Measurements from ENCODE around the gene SELPLG. TPM values are rescaled to one million over a fixed set of nuclear protein-coding genes. Genes with fewer than 3 reads are reported as not detected.

SELPLG gene
- total RNA-seq, 1 donor from 2014 or later = 2.4 TPM

DNA sequence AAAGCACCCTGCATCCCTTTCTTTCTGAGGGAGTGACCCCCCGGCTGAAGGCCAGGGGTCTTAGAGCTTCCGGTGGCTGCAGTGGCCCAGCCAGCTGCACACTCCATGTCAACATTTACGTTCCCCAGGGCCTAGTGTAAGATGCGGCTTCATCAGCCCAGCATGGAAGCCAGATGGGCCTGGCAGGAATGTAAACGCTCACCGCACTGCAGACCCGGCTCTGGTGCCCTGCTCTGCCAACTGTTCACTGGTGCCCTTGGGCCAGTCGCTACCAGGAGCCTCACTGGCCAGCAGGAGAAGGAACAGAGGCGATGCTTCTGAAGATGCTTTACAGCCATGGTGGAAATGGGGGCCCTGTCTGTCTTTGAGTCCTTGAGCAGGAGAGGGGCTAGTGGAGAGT, 27.2 kb downstream of the SELPLG start:
- ATAC-seq (no peak), DNase-seq (ENCODE audit: low spot score) (no peak)

DNA sequence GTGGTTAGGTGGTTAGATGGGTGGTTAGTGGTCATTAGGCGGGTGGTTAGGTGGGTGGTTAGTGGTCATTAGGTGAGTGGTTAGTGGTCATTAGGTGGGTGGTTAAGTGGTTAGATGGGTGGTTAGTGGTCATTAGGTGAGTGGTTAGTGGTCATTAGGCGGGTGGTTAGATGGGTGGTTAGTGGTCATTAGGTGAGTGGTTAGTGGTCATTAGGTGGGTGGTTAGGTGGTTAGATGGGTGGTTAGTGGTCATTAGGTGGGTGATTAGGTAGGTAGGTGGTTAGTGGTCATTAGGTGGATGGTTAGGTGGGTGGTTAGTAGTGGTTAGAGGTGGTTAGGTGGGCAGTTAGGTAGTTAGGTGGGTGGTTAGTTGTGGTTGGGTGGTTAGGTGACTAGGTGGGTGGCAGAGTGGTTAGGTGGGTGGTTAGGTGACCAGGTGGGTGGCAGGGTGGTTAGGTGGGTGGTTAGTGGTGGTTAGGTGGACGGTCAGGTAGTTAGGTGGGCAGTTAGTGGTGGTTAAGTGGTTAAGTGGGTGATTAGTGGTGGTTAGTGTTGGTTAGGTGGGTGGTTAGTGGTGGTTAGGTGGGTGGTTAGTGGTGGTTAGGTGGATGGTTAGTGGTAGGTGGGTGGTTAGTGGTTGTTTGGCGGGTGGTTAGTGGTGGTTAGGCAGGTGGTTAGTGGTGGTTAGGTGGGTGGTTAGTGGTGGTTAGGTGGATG, 27.8 kb downstream of the SELPLG start:
- DNase-seq (ENCODE audit: low spot score) (no peak), ATAC-seq (no peak)

DNA sequence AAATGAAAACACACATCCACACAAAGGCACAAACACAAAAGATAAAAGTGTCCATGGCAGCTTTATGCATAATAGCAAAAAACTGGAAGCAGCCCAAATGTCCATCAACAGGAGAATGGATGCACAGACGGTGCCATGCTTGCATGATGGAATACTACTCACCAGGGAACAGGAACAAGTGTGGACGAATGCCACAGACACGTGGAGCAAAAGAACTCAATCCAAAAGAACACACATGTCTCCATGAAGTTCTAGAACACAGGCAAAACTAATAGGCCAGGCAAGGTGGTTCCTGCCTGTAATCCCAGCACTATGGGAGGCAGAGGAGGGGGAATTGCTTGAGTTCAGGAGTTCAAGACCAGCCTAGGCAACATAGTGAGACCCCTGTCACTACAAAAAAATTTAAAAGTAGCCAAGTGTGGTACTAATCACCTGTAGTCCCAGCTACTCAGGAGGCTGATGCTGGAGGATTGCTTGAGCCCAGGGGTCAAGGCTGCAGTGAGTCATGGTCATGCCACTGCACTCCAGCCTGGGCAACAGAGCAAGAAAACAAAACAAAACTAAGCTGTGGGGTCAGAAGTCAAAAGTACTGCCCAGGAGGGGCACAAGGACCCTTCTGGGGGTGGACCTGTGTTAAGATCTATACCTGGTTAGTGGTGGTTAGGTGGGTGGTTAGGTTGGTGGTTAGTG, 28.5 kb downstream of the SELPLG start:
- ATAC-seq (no peak), DNase-seq (ENCODE audit: low spot score) (no peak)

DNA sequence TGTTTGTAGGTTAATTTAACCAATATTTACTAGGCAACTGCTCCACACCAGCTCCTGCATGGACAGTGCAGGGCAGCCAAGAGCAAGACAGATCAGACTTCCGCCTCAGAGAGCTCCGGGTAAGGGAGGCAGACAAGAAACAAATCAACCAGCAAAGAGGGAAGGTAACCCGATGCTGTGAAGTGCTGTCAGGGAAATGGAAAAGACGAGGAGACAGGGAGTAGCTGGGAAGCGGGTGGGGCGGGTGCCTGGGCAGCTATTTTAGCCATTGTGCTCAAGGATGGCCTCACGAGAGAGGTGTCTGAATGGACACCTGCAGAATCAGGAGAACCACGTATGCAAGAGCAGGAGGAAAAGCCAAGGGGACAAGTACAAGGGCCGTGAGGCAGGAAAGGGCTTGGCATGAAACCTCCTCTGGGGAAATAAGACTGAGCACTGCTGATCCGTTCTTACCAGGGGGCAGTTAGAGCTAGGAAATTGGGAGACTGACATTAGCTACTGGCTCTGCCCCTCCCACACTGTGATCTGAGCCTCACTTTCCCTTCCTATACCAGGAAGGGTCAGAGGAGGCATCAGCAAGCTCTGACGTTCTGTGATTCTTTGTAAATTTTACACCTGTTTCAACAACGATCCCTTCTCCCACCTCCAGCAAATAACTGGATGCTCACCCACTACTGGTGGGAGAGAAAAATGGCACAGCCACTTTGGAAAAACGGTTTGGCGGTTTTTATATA, 29.3 kb downstream of the SELPLG start:
- DNase-seq (ENCODE audit: low spot score) = no peak
- no peak for ATAC-seq

DNA sequence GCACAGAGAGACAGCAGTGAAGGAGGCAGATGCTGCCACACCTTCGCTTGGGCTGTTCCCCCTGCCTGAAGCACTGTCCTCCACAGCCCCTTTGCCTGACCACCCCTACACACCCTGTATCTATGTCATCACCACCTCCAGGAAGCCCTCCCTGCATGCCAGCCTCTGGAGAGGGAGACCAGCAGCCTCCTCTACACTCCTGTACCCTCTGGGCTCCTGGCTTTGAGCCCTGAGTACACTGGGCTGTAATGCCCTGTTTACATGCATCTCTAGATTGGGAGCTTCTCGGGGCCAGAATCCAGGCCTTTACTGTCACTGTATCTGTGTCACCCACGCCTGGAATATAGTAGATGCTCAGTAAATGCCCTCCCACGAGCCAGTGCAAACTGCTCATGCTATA, 30.0 kb downstream of the SELPLG start:
- ATAC-seq = no peak
- no peak for DNase-seq (ENCODE audit: low spot score)

DNA sequence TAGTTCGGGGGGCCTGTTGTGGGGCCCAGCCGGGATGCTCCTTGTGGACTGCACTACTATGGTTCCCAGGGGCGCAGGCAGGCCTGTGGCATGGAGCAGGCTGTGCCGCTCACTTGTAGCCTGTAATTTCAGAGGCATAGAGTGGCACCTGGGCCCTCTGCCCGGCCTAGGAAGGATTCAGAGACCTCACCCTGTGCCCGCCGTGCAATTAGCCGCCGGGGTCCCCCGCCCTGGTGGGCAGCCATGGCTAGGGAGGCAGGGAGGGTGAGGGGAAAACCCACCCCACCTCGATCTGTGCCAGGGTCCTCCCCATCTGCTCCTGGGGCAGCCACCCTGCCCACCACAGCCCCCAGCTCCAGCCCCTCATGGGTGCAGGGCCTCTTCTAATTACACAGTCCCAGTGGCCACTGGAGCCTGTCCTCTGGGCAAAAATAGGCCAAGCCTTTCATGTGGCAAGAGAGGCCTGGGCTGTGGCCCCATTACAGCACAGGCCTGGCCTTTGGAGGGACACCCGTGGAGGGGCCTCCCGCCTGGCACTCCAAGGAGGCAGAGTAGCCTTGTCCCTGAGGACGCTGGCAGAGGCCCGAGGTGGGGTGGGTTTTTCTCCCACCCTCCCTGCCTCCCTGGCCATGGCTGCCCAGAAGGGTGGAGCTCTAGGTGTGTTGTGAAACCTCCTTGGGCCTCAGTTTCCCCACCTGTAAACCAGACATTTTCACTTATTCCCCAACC, 30.6 kb downstream of the SELPLG start:
- ATAC-seq = no peak
- no peak for DNase-seq (ENCODE audit: low spot score)

DNA sequence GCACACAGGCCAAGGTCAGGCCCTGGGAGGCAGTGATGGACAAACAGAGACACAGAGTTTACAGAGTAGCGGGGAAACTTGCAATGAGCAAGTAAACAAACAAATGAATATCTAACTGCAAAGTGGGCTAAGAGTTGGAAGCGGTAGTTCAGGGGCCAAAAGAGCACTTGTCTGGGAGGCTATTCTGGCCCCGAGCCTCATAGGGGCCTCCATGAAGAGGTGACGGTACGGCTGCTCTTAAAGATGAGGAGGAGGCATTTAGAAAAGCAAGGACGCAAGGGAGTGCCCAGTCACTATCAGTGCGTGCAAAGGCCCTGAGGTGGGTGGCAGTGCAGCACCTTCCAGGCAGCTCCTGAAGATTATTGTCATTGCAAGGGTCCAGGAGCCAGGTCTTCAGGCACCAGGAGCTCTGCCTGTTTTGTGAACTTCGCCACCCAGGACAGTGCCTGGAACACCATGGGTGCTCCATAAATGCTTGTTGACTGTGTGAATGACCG, 31.4 kb downstream of the SELPLG start:
- ATAC-seq (no peak), DNase-seq (ENCODE audit: low spot score) (no peak)

DNA sequence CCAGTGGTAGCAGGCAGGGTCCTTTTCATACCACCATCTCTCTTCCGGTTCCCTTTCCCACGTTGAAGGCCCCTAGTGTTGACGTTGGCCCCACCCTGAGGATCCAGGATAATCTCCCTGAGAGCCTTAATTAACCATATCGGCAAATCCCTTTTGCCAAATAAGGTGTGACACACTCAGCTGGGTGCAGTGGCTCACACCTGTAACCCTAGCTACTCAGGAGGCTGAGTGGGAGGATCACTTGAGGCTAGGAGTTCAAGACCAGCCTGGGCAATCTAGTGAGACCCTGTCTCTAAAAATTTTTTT, 33.0 kb downstream of the SELPLG start:
- DNase-seq (ENCODE audit: low spot score) (no peak), ATAC-seq (no peak)

DNA sequence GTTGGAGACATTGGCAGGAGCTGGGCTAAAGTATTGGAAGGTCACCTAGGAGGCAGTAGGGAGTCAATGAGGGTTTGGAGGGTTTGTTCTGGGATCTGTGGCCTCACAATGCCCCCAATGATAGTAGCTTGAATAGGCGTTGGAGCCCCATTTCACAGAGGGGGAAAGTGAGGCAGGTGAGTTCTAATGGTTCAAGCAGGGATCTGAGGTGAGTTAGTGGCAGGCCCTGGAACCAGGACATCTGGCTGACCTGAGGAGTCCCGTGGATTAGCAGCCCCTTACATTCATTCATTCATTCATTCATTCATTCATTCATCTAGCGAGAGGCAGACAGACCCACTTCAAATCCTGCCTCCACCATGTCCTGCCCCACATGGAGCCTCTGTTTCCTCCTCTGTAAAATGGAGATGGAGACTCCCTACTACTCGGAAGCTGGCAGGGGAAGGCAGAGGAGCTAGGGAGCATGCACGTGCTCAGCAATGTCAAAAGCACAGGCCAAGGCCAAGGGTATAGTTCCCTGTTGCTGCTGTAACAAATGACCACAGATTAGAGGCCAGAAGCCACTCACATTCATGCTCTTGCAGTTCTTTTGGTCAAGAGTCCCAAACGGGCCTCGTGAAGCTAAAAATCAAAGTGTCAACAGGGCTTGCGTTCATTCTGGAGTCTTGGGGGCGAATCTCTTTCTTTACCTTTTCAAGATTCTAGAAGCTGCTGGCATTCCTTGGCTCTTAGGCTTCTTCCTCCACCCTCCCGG, 33.6 kb downstream of the SELPLG start:
- DNase-seq (ENCODE audit: low spot score) (no peak), ATAC-seq (no peak)

DNA sequence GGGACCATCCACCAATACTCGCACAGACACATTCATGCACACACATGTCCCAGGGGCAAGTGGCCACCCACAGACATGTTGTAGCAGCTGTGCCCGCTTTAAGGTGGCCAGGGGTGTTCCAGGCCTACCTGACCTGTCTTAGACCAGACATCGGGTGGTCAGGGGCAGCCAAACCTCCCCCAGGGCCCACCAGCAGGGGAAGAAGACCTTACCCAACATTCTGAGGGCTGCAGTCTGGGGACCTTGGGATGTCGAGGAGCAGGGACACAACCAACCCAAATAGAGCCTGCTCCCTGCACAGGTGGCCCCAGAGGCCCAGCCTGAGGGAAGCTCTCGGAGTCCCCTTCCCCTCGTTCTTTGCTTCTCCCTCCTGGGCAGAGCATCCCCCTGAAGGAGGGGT, 34.2 kb downstream of the SELPLG start:
- ATAC-seq = no peak
- no peak for DNase-seq (ENCODE audit: low spot score)

DNA sequence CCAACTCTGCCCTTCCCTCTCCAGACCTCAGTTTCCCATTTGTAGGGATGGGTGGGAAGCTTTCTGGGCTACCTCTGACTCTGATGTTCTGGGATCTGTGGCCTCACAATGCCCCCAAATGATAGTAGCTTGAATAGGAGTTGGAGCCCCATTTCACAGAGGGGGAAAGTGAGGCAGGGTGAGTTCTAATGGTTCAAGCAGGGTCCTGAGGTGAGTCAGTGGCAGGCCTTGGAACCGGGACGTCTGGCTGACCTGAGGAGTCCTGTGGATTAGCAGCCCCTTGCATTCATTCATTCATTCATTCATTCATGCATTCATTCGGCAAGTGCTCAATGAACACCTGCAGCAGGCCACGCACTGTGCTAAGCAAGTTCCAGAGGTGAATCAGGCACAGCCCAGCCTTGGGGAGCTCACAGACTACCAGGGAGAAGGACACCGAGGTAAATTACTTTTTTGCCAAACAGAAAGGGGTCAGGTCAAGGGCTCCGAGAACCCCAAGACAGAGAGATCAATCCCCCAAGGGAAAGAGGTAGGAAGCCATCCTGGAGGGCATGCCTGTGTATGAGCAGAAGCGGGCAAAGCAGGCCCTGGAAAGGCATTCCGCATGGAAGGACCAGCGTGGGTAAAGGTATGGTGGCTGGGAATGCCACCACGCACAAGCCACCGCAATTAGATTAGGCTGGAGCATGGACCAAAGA, 35.0 kb downstream of the SELPLG start:
- DNase-seq (ENCODE audit: low spot score) (no peak), ATAC-seq (no peak)

DNA sequence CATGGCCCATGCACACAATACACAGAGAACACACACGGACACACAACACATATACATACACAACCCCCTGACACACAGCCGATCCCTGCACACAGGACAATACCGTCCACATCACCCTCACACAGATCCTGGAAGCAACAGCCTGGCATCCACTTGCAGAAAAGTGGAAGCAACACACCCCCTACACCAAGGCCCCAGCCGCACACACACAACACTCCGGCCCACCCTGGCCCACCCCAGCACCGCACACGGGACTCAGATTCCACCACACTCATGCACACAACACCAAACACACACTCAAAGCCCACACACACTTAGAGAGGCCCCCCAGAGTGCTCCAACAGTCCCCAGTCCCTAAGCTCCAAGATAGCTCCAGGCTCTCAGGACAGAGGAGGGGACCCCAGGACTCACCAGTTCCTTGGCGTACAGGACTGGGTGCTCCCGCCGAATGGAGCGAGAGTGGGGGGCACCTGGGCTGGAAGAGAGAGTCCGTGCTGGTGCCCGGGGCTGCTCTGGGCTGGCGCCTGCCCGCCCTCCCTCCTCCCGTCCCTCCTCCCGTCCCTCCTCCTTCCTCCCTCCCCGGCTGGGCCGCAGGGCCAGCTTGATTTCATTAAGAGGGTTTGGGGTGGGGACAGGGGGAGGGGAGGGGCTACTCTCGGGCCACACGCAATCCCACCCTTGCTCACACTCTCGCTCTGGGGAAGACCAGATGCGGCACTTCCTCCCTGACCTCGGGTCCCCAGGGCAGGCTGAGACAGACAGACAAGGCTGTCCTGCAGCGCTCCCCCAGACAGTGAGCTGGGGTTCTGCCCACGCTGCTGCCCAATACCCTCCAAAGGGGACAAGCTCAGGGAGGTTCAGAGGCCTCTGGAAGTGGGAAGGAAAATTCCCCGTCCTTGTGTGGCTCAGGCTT, 35.9 kb downstream of the SELPLG start, which contains the start of gene TMEM119:
Gene TMEM119, minus strand, starts transcription at position 526 of the 913 bp plus-strand sequence. CDS start 5,701 bp downstream, outside the sequence.
- DNase-seq (ENCODE audit: low spot score) (no peak), ATAC-seq (peak; percentile 31)

DNA sequence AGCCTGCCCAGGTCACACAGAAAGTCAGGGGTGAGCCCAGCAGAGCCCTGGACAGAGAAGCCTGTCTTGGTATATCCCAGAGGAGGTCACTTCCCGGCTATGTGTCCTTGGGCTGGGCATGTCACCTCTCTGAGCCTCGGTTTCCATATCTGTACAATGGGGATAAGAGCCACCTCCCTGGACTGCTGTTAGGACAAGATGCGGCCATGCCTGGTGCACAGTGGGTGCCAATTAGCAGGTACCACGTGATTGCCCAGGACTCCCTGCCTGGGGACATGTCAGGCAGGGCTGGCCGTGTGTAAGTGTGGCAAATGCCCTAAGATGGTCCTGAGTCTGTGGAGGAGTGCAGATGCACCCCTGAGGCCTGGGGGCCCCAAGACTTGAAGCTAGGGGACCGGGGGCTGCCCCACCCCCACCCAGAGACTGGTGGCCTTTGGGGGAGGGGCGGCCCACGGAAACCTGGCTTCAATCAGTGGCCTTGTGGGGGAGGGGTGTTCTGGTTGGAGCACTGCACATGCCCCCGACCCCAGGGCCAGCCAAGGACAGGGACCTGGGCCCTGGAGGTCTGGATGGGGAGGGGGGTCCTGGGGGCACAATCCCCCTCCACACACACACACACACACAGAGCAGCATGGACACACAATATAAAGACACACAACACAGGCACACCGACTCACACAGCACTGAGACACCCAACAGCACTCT, 36.7 kb downstream of the SELPLG start:
- DNase-seq (ENCODE audit: low spot score) (no peak), ATAC-seq (no peak)

DNA sequence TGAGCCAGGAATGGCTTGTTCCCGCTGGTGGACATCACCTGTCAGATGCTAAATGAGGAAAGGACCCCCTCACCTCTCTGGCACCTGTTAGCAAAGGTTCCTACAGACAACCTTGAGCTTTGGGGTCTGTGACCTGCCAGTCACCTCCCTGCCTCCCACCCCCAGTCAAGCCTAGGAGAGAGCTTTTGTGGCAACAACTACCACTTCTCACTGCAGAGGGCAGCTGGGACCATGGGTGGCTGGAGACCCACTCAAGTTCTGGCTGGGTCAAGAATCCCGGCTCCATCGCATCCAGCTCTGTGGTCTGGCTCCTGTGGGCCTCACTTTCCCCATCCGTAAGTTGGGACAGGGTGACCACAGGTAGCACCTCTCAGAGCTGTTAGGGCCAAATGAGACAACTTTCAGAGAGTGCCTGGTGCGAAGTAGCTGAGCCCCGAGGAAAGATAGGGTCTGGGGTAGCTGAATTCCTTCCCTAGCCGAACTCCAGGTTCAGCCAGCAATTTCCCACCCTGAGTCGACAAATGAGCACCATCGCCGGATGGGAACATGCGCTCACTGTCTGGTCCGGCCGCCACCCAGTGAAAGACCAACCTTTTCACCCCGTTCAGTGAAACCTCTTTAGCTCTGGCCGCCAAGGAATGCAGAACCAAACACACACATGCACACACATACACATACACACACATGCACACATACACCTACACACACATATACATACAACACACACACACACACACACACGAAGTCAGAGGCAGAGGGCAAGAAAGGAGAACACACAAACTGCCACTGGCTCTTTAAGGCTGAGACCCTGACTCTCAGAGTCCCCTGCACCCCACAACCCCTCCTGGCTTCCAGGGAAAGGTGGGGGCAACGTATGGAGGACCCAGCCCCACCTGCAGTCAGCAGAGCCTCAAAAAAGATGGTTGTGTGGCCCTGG, 37.7 kb downstream of the SELPLG start:
- DNase-seq (ENCODE audit: low spot score) (no peak), ATAC-seq (no peak)

DNA sequence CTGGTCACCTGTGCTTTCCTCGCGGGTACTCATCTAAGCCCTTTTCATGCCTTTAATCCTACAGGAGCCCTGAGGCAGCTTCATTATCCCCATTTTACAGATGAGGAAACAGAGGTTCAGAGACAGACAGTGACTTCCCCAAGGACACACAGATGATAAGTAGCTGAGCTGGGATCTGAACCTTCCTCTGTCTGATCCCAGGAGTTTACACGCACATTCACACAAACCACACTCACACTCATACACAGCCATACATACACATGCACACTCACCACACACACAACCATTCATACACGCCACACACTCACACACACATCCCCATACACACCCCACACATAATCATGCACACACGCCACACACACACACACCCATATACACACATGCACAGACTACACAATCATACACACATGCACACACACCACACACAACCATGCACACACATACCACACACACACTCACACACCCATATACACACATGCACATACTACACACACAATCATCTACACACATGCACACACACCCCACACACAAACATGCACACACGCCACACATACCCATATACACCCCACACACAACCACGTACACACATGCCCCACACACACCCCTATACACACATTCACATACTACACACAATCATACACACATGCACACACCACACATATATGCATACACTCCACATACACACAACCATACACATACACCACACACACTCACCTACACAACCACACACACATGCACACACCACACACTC, 38.6 kb downstream of the SELPLG start:
- DNase-seq (ENCODE audit: low spot score) (no peak), ATAC-seq (no peak)

DNA sequence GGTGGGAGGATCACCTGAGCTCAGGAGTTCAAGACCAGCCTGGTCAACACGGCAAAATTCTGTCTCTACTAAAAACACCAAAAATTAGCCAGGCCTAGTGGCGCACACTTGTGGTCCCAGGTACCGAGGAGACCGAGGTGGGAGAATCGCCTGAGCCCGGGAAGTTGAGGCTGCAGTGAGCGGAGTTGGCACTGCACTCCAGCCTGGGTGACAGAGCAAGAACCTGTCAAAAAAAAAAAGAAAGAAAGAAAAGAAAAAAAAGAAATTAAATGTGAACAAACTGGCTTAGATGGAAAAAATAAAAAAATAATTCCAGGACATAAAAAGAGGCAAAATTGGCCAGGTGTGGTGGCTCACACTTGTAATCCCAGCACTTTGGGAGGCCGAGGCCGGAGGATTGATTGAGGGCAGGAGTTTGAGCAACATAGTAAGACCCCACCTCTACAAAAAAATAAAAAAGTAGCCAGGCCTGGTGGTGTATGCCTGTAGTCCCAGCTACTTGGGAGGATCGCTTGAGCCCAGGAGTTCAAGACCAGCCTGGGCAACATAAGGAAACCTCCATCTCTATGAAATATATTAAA, 39.3 kb downstream of the SELPLG start:
- no peak for ATAC-seq
- no peak for DNase-seq (ENCODE audit: low spot score)
